Mesendoderm (in vitro differentiated cells): Measurements from ENCODE around the gene EME2.

Experiments
- DNase-seq: peaks from one replicate; pipeline ENCODE4 v3.0.0; 2013
- H2AK5ac ChIP-seq: 2 replicates; pipeline ENCODE4 v1.6.1; 2013; ENCODE audit warnings: low read length, inconsistent platforms
- H2BK120ac ChIP-seq: 2 replicates; pipeline ENCODE4 v1.6.1; 2013; ENCODE audit warnings: low read depth, mild to moderate bottlenecking, low read length, moderate library complexity, mixed read lengths
- H2BK15ac ChIP-seq: replicated peaks from 2 replicates; pipeline ENCODE4 v1.6.1; 2013; ENCODE audit warnings: low read depth, mild to moderate bottlenecking, moderate library complexity
- H2BK5ac ChIP-seq: 2 replicates; pipeline ENCODE4 v1.6.1; 2013; ENCODE audit warnings: low read length, inconsistent platforms
- H3K18ac ChIP-seq: 2 replicates; pipeline ENCODE4 v1.6.1; 2013; ENCODE audit warnings: mild to moderate bottlenecking, low read length, mixed read lengths
- H3K23ac ChIP-seq: one replicate; pipeline ENCODE4 v1.6.1; 2013; ENCODE audit warnings: low read length
- H3K27ac ChIP-seq: 2 replicates; pipeline ENCODE4 v1.5.1; 2013; ENCODE audit warnings: low read depth, mild to moderate bottlenecking, inconsistent platforms, low read length, moderate library complexity
- H3K27me3 ChIP-seq: 2 replicates; pipeline ENCODE4 v1.6.1; 2013; ENCODE audit warnings: low read length, control low read depth, mild to moderate bottlenecking, inconsistent platforms; ENCODE audit not compliant: insufficient read depth, poor library complexity
- H3K36me3 ChIP-seq: 2 replicates; pipeline ENCODE4 v1.6.1; 2013; ENCODE audit warnings: low read length, inconsistent platforms; ENCODE audit not compliant: control insufficient read depth, insufficient read depth
- H3K4ac ChIP-seq: one replicate; pipeline ENCODE4 v1.6.1; 2013; ENCODE audit warnings: low read depth, mild to moderate bottlenecking, low read length, moderate library complexity
- H3K4me1 ChIP-seq: 2 replicates; pipeline ENCODE4 v1.6.1; 2013; ENCODE audit warnings: low read depth, low read length, inconsistent platforms; ENCODE audit not compliant: control insufficient read depth
- H3K4me2 ChIP-seq: 2 replicates; pipeline ENCODE4 v1.6.1; 2013; ENCODE audit warnings: low read length
- H3K4me3 ChIP-seq: 2 replicates; pipeline ENCODE4 v1.5.1; 2013; ENCODE audit warnings: mild to moderate bottlenecking, low read length
- H3K56ac ChIP-seq: one replicate; pipeline ENCODE4 v1.6.1; 2013; ENCODE audit warnings: low read length
- H3K79me1 ChIP-seq: 2 replicates; pipeline ENCODE4 v1.6.1; 2013; ENCODE audit warnings: low read length, inconsistent platforms
- H3K79me2 ChIP-seq: 2 replicates; pipeline ENCODE4 v1.6.1; 2013; ENCODE audit warnings: mild to moderate bottlenecking, low read length; ENCODE audit not compliant: control insufficient read depth, insufficient read depth
- H3K9ac ChIP-seq: 2 replicates; pipeline ENCODE4 v1.6.1; 2013; ENCODE audit warnings: low read length, inconsistent platforms
- H4K5ac ChIP-seq: one replicate; pipeline ENCODE4 v1.6.1; 2013; ENCODE audit warnings: low read length
- H4K8ac ChIP-seq: one replicate; pipeline ENCODE4 v1.6.1; 2013; ENCODE audit warnings: low read depth, mild to moderate bottlenecking, control low read depth, low read length, moderate library complexity
- WGBS: extraction: QIAGEN DNeasy Blood & Tissue Kit; methylation state at CpG from one replicate; pipeline ENCODE4 v1.1.7; 2013; ENCODE audit warnings: low lambda C conversion rate, missing lambda C conversion rate; ENCODE audit not compliant: insufficient coverage; ENCODE audit errors: extremely low coverage; 5-methylcytosine and 5-hydroxymethylcytosine counted together

EME2 gene

DNA sequence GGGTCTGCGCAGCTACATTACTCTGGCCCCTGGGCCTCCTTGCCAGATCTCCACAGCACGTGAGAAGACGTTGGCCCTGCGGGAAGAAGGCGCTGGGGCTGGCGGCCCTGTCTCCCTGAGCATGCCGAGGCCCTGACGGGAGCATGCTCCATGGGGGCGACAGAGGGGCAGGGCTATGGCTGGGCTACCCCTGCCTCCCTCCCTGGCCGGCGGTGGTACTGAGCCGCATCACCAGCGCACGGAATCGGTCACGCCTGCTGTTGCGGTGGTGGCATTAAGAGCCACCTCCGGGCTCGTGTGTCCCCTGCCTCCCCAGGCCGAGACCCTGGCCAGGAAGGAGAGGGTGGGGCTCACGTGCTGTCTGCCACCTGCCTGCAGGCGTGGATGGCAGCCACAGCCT lies 38.5 kb upstream of the EME2 start:
- Histone ChIP-seq H3K4ac (no peak overlapping the region), H3K23ac (no peak overlapping the region), H3K4me2 (no peak overlapping the region), H2BK5ac (no peak overlapping the region), H3K4me1 (no peaks in the 10 kb centered on the region), H4K8ac (no peak overlapping the region), H4K5ac (no peak overlapping the region), H3K79me2 (no peaks in the 10 kb centered on the region), H3K4me3 (no peak overlapping the region), H3K27ac (no peak overlapping the region), H2BK15ac (no peak overlapping the region), H3K9ac (no peak overlapping the region), H3K79me1 (no peaks in the 10 kb centered on the region), H3K36me3 (no peaks in the 10 kb centered on the region), H3K27me3 (no peaks in the 10 kb centered on the region), H2AK5ac (no peak overlapping the region), H2BK120ac (no peak overlapping the region), H3K18ac (no peak overlapping the region), H3K56ac (no peak overlapping the region)
- no peak for DNase-seq
- no CpG with 5 or more reads among the region's 22 CpGs for WGBS

DNA sequence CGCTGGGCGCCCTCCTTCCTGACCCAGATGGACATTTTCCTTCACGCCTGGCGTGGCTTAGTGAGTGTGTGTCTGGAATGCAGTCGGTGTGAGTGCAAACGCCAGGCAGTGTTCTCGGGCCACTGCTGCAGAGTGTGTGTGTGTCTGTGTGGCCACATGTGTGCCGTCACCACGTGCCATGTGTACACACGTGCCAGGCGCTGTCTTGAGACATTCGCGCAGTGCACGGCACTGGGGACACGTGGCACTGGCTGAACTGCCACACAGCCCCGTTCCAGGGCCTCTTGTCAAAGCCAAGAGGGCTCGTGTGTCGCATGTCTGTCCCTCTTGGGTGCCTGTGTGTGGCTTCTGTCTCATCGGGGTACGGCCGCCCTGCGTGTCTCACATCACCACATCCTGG lies 37.8 kb upstream of the EME2 start:
- no peak for DNase-seq
- no peak overlapping the region for H3K23ac ChIP-seq
- H2BK5ac ChIP-seq: no peak overlapping the region
- no peaks in the 10 kb centered on the region for H3K79me1 ChIP-seq
- no peak overlapping the region for H3K4me2 ChIP-seq
- no peak overlapping the region for H3K4me3 ChIP-seq
- H3K4ac ChIP-seq: no peak overlapping the region
- no peak overlapping the region for H4K5ac ChIP-seq
- H2AK5ac ChIP-seq: no peak overlapping the region
- H2BK120ac ChIP-seq: no peak overlapping the region
- no peaks in the 10 kb centered on the region for H3K36me3 ChIP-seq
- no peak overlapping the region for H3K27ac ChIP-seq
- H3K56ac ChIP-seq: no peak overlapping the region
- H3K79me2 ChIP-seq: no peaks in the 10 kb centered on the region
- H3K18ac ChIP-seq: no peak overlapping the region
- H3K4me1 ChIP-seq: no peaks in the 10 kb centered on the region
- H4K8ac ChIP-seq: no peak overlapping the region
- no peaks in the 10 kb centered on the region for H3K27me3 ChIP-seq
- H3K9ac ChIP-seq: no peak overlapping the region
- no CpG with 5 or more reads among the region's 22 CpGs for WGBS
- H2BK15ac ChIP-seq: no peak overlapping the region

DNA sequence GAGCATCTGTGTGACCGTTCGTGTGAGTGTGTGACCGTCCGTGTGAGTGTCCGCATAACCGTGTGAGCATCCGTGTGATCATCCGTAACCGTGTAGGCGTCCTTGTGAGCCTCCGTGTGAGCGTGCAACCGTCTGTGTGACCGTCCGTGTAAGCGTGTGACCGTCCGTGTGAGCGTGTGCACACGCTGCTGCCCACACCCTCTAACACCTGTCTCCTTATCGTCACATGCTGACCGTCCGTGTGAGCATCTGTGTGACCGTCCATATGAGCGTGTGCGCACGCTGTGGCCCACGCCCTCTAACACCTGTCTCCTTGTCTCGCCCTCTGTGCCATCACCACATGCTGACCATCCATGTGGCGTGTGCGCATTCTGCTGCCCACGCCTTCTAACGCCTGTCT lies 32.4 kb upstream of the EME2 start:
- Histone ChIP-seq H4K8ac (no peak overlapping the region), H3K4me3 (no peak overlapping the region), H3K9ac (no peak overlapping the region), H2BK120ac (no peak overlapping the region), H3K4me1 (no peaks in the 10 kb centered on the region), H3K27ac (no peak overlapping the region), H3K56ac (no peak overlapping the region), H2AK5ac (no peak overlapping the region), H4K5ac (no peak overlapping the region), H3K27me3 (no peaks in the 10 kb centered on the region), H3K79me1 (no peaks in the 10 kb centered on the region), H2BK15ac (no peak overlapping the region), H2BK5ac (no peak overlapping the region), H3K79me2 (no peaks in the 10 kb centered on the region), H3K4ac (no peak overlapping the region), H3K18ac (no peak overlapping the region), H3K4me2 (no peak overlapping the region), H3K36me3 (no peaks in the 10 kb centered on the region), H3K23ac (no peak overlapping the region)
- no peak for DNase-seq
- WGBS: no CpG with 5 or more reads among the region's 33 CpGs

- Histone ChIP-seq H3K4ac (no peak overlapping the region), H3K79me1 (no peaks in the 10 kb centered on the region), H3K9ac (no peak overlapping the region), H2BK120ac (no peak overlapping the region), H3K56ac (no peak overlapping the region), H3K4me1 (no peaks in the 10 kb centered on the region), H4K8ac (no peak overlapping the region), H4K5ac (no peak overlapping the region), H3K18ac (no peak overlapping the region), H3K27ac (no peak overlapping the region), H3K79me2 (no peaks in the 10 kb centered on the region), H3K4me2 (no peak overlapping the region), H3K36me3 (no peaks in the 10 kb centered on the region), H3K27me3 (no peaks in the 10 kb centered on the region), H2BK5ac (no peak overlapping the region), H3K23ac (no peak overlapping the region), H2BK15ac (no peak overlapping the region), H2AK5ac (no peak overlapping the region), H3K4me3 (no peak overlapping the region)
- no CpG with 5 or more reads among the region's 30 CpGs for WGBS
- DNase-seq: no peak
These were observed 31.7 kb upstream of the EME2 start for GRCh38 chr16:1740781-1741490.

- Histone ChIP-seq H3K79me1 (no peaks in the 10 kb centered on the region), H2BK120ac (no peak overlapping the region), H3K27me3 (no peaks in the 10 kb centered on the region), H3K27ac (no peak overlapping the region), H3K4ac (no peak overlapping the region), H2BK5ac (no peak overlapping the region), H3K18ac (no peak overlapping the region), H2AK5ac (no peak overlapping the region), H3K4me3 (no peak overlapping the region), H3K9ac (no peak overlapping the region), H3K23ac (no peak overlapping the region), H3K56ac (no peak overlapping the region), H3K4me1 (no peaks in the 10 kb centered on the region), H4K5ac (no peak overlapping the region), H4K8ac (no peak overlapping the region), H2BK15ac (no peak overlapping the region), H3K79me2 (no peaks in the 10 kb centered on the region), H3K4me2 (no peak overlapping the region), H3K36me3 (no peaks in the 10 kb centered on the region)
- no CpG with 5 or more reads among the region's 19 CpGs for WGBS
- DNase-seq: no peak
These were observed 31.0 kb upstream of the EME2 start for GRCh38 chr16:1741553-1742165.
